Peyer's patch (tissue), 4 donors: ENCODE data around the gene PINLYP.

Experiments
- POLR2A ChIP-seq, 2 donors: fragments of 450-650 bp; IDR thresholded peaks; one replicate each; pipeline ENCODE4 v1.5.1; 2017; ENCODE audit warnings: antibody characterized with exemption in 2 of 2, mild to moderate bottlenecking in 2 of 2, moderate library complexity in 2 of 2
- TF ChIP-seq, protein P1 (sequence below), 6 experiments: fragments of 450-650 bp in 4 of 6; fragments of 200-600 bp in 2 of 6; sonication (generic) in 1 of 6; IDR thresholded peaks; one replicate each; pipeline ENCODE4 v1.5.1; 2017 to 2019; ENCODE audit warnings: antibody characterized with exemption in 6 of 6, mild to moderate bottlenecking in 3 of 6, moderate library complexity in 1 of 6

DNA sequence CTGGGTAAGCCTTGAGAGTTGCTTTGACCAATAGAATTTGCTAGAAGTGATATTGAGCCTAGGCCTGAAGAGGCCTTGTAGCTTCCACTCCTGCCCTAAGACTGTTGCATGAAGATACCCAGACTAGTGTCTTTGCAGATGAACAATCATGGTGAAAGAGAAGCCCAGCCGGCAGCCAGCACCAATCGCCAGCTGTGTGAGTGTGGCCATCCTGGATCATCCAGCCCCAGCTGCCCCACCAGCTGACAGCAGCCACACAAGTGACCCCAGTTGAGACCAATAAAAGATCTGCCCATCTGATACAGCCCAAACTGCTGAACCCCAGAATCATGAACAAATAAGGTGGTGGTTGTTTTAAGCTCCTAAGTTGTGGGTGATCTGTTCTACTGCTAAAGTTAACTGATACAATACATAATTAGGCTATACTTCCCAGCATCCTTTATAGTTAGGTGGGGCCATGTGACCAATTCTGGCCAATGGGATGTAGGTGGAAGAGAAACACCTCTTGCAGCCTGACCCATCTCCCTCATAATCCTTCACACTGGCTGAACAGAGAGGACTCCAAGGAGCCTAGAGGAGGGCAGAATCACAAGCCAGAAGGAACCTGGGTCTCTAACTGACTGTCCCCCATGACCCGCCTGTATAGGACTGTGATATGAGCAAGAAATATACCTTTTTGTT lies 53.2 kb downstream of the PINLYP start:
- TF ChIP-seq POLR2A (IDR thresholded peaks at IDR 0.05): no peak
- TF ChIP-seq, protein P1, sequence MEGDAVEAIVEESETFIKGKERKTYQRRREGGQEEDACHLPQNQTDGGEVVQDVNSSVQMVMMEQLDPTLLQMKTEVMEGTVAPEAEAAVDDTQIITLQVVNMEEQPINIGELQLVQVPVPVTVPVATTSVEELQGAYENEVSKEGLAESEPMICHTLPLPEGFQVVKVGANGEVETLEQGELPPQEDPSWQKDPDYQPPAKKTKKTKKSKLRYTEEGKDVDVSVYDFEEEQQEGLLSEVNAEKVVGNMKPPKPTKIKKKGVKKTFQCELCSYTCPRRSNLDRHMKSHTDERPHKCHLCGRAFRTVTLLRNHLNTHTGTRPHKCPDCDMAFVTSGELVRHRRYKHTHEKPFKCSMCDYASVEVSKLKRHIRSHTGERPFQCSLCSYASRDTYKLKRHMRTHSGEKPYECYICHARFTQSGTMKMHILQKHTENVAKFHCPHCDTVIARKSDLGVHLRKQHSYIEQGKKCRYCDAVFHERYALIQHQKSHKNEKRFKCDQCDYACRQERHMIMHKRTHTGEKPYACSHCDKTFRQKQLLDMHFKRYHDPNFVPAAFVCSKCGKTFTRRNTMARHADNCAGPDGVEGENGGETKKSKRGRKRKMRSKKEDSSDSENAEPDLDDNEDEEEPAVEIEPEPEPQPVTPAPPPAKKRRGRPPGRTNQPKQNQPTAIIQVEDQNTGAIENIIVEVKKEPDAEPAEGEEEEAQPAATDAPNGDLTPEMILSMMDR (IDR thresholded peaks at IDR 0.05): no peak
